ENCODE measurements around the gene OR8D2. TPM values are rescaled to one million over a fixed set of nuclear protein-coding genes. Genes with fewer than 3 reads are reported as not detected.

Gene OR8D2
- total RNA-seq, 2 donors from 2014 or later, result not detected

GRCh38 chr11:124322356-124322755 is 2.4 kb upstream of the OR8D2 start:
- Histone ChIP-seq H3K9me3 (ENCODE audit: control insufficient read depth, low read length) (peaks cover 2% of the 10 kb centered on the region), H3K4me3 (ENCODE audit: low read length) (no peak overlapping the region), H3K4me1 (ENCODE audit: control insufficient read depth, insufficient read depth, low read length) (no peaks in the 10 kb centered on the region), H3K27ac (ENCODE audit: low read depth, low read length) (no peak overlapping the region), H3K9ac (ENCODE audit: extremely low read depth, low read length, poor library complexity, severe bottlenecking) (no peak overlapping the region), H3K27me3 (ENCODE audit: control insufficient read depth, insufficient read depth, low read length, poor library complexity, severe bottlenecking) (no peaks in the 10 kb centered on the region), H3K36me3 (ENCODE audit: control insufficient read depth, insufficient read depth, low read length) (no peaks in the 10 kb centered on the region)
- TF ChIP-seq CTCF (conservative IDR thresholded peaks at IDR 0.05), result no peak
- Mint-ChIP-seq H3K9me3 (peaks cover 3% of the 10 kb centered on the region), H3K36me3 (ENCODE audit: low read depth) (no peaks in the 10 kb centered on the region), H3K27me3 (ENCODE audit: insufficient read depth) (peaks cover 13% of the 10 kb centered on the region), H3K4me3 (no peak overlapping the region), H3K27ac (no peak overlapping the region), H3K4me1 (no peaks in the 10 kb centered on the region)
- no peak for DNase-seq
- WGBS, 2 experiments (ENCODE audit: insufficient coverage in 1 of 2, insufficient read length in 1 of 2), result 90% methylated on average over 1 of the region's 1 CpG; no CpG with 5 or more reads in 1 of the 2 experiments

- no peaks in the 10 kb centered on the region for H3K27me3 ChIP-seq (ENCODE audit: control insufficient read depth, insufficient read depth, low read length, poor library complexity, severe bottlenecking)
- Mint-ChIP-seq H3K36me3 (ENCODE audit: low read depth) (no peaks in the 10 kb centered on the region), H3K27ac (no peak overlapping the region), H3K27me3 (ENCODE audit: insufficient read depth) (peaks cover 16% of the 10 kb centered on the region), H3K4me1 (no peaks in the 10 kb centered on the region), H3K4me3 (no peak overlapping the region), H3K9me3 (no peaks in the 10 kb centered on the region)
- no peak overlapping the region for H3K9ac ChIP-seq (ENCODE audit: extremely low read depth, low read length, poor library complexity, severe bottlenecking)
- H3K36me3 ChIP-seq (ENCODE audit: control insufficient read depth, insufficient read depth, low read length), result no peaks in the 10 kb centered on the region
- H3K4me1 ChIP-seq (ENCODE audit: control insufficient read depth, insufficient read depth, low read length), result no peaks in the 10 kb centered on the region
- no peak overlapping the region for H3K4me3 ChIP-seq (ENCODE audit: low read length)
- 81 to 83% methylated on average over 2 to 3 of the region's 3 CpGs for WGBS, 2 experiments (ENCODE audit: insufficient coverage in 1 of 2, insufficient read length in 1 of 2)
- no peaks in the 10 kb centered on the region for H3K9me3 ChIP-seq (ENCODE audit: control insufficient read depth, low read length)
- DNase-seq, result no peak
- no peak for TF ChIP-seq CTCF (conservative IDR thresholded peaks at IDR 0.05)
- no peak overlapping the region for H3K27ac ChIP-seq (ENCODE audit: low read depth, low read length)
These were observed 4.9 kb downstream of the OR8D2 start for GRCh38 chr11:124315052-124315451.

GRCh38 chr11:124313849-124314248 is 6.1 kb downstream of the OR8D2 start, which contains the start of gene OR8D1:
Gene OR8D1, minus strand, starts transcription at chr11:124313949. Its CDS starts 3,183 bp downstream, at chr11:124310766.
- H3K4me3 Mint-ChIP-seq, result no peak within 1 kb of the TSS
- H3K4me1 Mint-ChIP-seq, result no peaks in the 10 kb centered on the region
- 89 to 100% methylated on average over 1 to 2 of the region's 2 CpGs for WGBS, 2 experiments (ENCODE audit: insufficient coverage in 1 of 2, insufficient read length in 1 of 2)
- Histone ChIP-seq H3K36me3 (ENCODE audit: control insufficient read depth, insufficient read depth, low read length) (no peaks in the 10 kb centered on the region), H3K27me3 (ENCODE audit: control insufficient read depth, insufficient read depth, low read length, poor library complexity, severe bottlenecking) (no peaks in the 10 kb centered on the region), H3K4me3 (ENCODE audit: low read length) (no peak within 1 kb of the TSS), H3K9ac (ENCODE audit: extremely low read depth, low read length, poor library complexity, severe bottlenecking) (no peak within 1 kb of the TSS), H3K4me1 (ENCODE audit: control insufficient read depth, insufficient read depth, low read length) (no peaks in the 10 kb centered on the region), H3K9me3 (ENCODE audit: control insufficient read depth, low read length) (no peaks in the 10 kb centered on the region), H3K27ac (ENCODE audit: low read depth, low read length) (no peak within 1 kb of the TSS)
- no peak within 1 kb of the TSS for H3K27ac Mint-ChIP-seq
- no peaks in the 10 kb centered on the region for H3K36me3 Mint-ChIP-seq (ENCODE audit: low read depth)
- DNase-seq, result no peak
- TF ChIP-seq CTCF (conservative IDR thresholded peaks at IDR 0.05), result no peak
- H3K9me3 Mint-ChIP-seq, result no peaks in the 10 kb centered on the region
- peaks cover 17% of the 10 kb centered on the region for H3K27me3 Mint-ChIP-seq (ENCODE audit: insufficient read depth)
